Fibroblast of pulmonary artery (primary cell): ENCODE results near the gene C12orf75.

Experiments
- DNase-seq: peaks from one replicate; pipeline ENCODE4 v3.0.0-alpha.2; 2010; ENCODE audit warnings: low read depth
- H3K4me3 ChIP-seq: replicated peaks from 2 replicates; pipeline ENCODE4 v1.5.1; 2011; ENCODE audit warnings: low read depth, mild to moderate bottlenecking, control low read depth, low read length, moderate library complexity
- CTCF ChIP-seq: IDR thresholded peaks from 2 replicates; pipeline ENCODE4 v1.5.1; 2011; ENCODE audit warnings: mild to moderate bottlenecking, control low read depth, low read length, inconsistent platforms; ENCODE audit errors: missing control alignments

Gene C12orf75

GRCh38 chr12:105289114-105289904 is 41.2 kb upstream of the C12orf75 start:
- DNase-seq, result peak; percentile 34
- H3K4me3 ChIP-seq, result no peak overlapping the region
- no peak for TF ChIP-seq CTCF

GRCh38 chr12:105291531-105291930 is 39.0 kb upstream of the C12orf75 start:
- H3K4me3 ChIP-seq, result no peak overlapping the region
- DNase-seq, result no peak
- no peak for TF ChIP-seq CTCF

- H3K4me3 ChIP-seq, result no peak overlapping the region
- peak; percentile 66 for DNase-seq
- no peak for TF ChIP-seq CTCF
Measured at GRCh38 chr12:105292705-105293104, 37.8 kb upstream of the C12orf75 start.

- no peak for TF ChIP-seq CTCF
- DNase-seq, result peak; percentile 25
- H3K4me3 ChIP-seq, result no peak overlapping the region
Measured at GRCh38 chr12:105293187-105293586, 37.3 kb upstream of the C12orf75 start.

GRCh38 chr12:105294161-105294560 is 36.3 kb upstream of the C12orf75 start:
- no peak for TF ChIP-seq CTCF
- DNase-seq, result no peak
- H3K4me3 ChIP-seq, result no peak overlapping the region

GRCh38 chr12:105294886-105295479 is 35.5 kb upstream of the C12orf75 start:
- TF ChIP-seq CTCF, result no peak
- DNase-seq, result no peak
- H3K4me3 ChIP-seq, result no peak overlapping the region
